Measurements from ENCODE around the gene DPY30.

Gene DPY30

GRCh38 chr2:31998731-31999383, 40.7 kb downstream of the DPY30 start:
- Histone ChIP-seq H3K36me3 (ENCODE audit: control insufficient read depth, low read length) (no peaks in the 10 kb centered on the region; the same call in 1 of the 2 replicates), H3K9me2 (replicated peaks; ENCODE audit: control insufficient read depth, low read length) (no peaks in the 10 kb centered on the region), H3K9me3 (ENCODE audit: control insufficient read depth, insufficient read depth, low read length) (no peaks in the 10 kb centered on the region), H3K27ac (ENCODE audit: low read depth, low read length) (no peak overlapping the region), H3K4me2 (ENCODE audit: low read length) (0 out of 2 replicates have a peak overlapping the region, but pooled peaks have one; percentile 9), H4K20me1 (ENCODE audit: control insufficient read depth, insufficient read depth, low read depth, low read length) (peaks cover 25% of the 10 kb centered on the region; the same call in 1 of the 2 replicates), H3F3A (ENCODE audit: control insufficient read depth, insufficient read depth) (0 out of 2 replicates have a peak, but pooled peaks cover 5% of the 10 kb centered on the region), H3K4me3 (ENCODE audit: low read length) (no peak overlapping the region), H3K4me1 (ENCODE audit: control insufficient read depth, low read length) (peaks cover 32% of the 10 kb centered on the region), H3K27me3 (ENCODE audit: control insufficient read depth, low read length) (no peaks in the 10 kb centered on the region), H3K79me2 (ENCODE audit: control insufficient read depth, low read length) (peaks cover 97% of the 10 kb centered on the region)
- TF ChIP-seq CTCF (IDR thresholded peaks at IDR 0.05; ENCODE audit: low read depth, low read length, poor library complexity, severe bottlenecking) = no peak

DNA sequence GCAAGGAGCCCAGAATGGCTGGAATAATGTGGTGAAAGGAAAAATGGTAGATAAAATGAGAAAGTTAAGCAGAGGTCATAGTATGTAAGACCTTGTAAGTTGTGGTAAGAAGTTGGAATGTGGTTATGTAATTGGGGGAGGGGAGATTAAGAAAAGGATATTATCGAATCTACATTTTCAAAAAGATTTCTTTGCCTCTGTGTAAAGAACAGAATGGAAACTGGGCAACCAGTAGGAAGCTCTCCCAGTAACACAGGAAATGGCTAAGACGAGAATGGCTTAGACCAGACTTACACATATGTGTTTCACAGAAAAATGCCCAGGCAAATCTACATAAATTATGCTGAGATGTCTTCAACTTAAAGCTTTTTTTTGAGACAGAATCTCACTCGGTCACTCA, 42.0 kb downstream of the DPY30 start:
- no peaks in the 10 kb centered on the region for H3K9me2 ChIP-seq (replicated peaks; ENCODE audit: control insufficient read depth, low read length)
- H3K27me3 ChIP-seq (ENCODE audit: control insufficient read depth, low read length) = no peaks in the 10 kb centered on the region
- H4K20me1 ChIP-seq (ENCODE audit: control insufficient read depth, insufficient read depth, low read depth, low read length) = peaks cover 19% of the 10 kb centered on the region; the same call in 1 of the 2 replicates
- no peaks in the 10 kb centered on the region for H3K9me3 ChIP-seq (ENCODE audit: control insufficient read depth, insufficient read depth, low read length)
- TF ChIP-seq CTCF (IDR thresholded peaks at IDR 0.05; ENCODE audit: low read depth, low read length, poor library complexity, severe bottlenecking) = no peak
- peaks cover 97% of the 10 kb centered on the region for H3K79me2 ChIP-seq (ENCODE audit: control insufficient read depth, low read length)
- no peaks in the 10 kb centered on the region; the same call in 1 of the 2 replicates for H3K36me3 ChIP-seq (ENCODE audit: control insufficient read depth, low read length)
- H3K4me1 ChIP-seq (ENCODE audit: control insufficient read depth, low read length) = peaks cover 32% of the 10 kb centered on the region
- H3K27ac ChIP-seq (ENCODE audit: low read depth, low read length) = no peak overlapping the region
- no peak overlapping the region for H3K4me2 ChIP-seq (ENCODE audit: low read length)
- 0 out of 2 replicates have a peak, but pooled peaks cover 5% of the 10 kb centered on the region for H3F3A ChIP-seq (ENCODE audit: control insufficient read depth, insufficient read depth)
- H3K4me3 ChIP-seq (ENCODE audit: low read length) = no peak overlapping the region

DNA sequence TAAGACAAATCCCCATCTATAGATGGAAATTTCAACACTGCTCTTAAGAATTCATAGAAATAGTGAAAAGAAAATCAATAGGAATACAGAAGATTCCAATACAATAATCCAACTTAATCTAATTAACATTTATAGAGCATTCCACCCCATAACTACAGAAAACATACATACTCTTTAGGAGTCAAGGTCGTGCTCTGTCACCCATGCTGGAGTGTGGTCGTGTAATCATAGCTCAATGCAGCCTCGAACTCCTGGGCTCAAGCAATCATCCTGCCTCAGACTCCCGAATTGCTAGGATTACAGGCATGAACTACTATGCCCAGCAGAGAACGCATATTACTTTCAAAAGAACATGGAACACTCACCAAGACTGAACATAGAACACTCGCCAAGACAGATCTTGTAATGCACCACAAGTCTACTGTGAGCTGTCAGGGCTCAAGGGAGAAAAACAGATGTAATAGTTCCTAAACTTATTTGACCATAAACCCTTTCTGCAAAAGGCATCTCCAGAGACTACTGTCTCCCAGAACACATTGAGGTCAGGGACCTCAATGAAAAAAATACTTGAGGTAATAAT, 42.9 kb downstream of the DPY30 start:
- Histone ChIP-seq H3K79me2 (ENCODE audit: control insufficient read depth, low read length) (peaks cover 100% of the 10 kb centered on the region), H3K4me1 (ENCODE audit: control insufficient read depth, low read length) (peaks cover 32% of the 10 kb centered on the region), H3F3A (ENCODE audit: control insufficient read depth, insufficient read depth) (0 out of 2 replicates have a peak, but pooled peaks cover 7% of the 10 kb centered on the region), H3K36me3 (ENCODE audit: control insufficient read depth, low read length) (no peaks in the 10 kb centered on the region; the same call in 1 of the 2 replicates), H4K20me1 (ENCODE audit: control insufficient read depth, insufficient read depth, low read depth, low read length) (peaks cover 19% of the 10 kb centered on the region; the same call in 1 of the 2 replicates), H3K9me3 (ENCODE audit: control insufficient read depth, insufficient read depth, low read length) (no peaks in the 10 kb centered on the region), H3K4me2 (ENCODE audit: low read length) (no peak overlapping the region), H3K4me3 (ENCODE audit: low read length) (no peak overlapping the region), H3K27me3 (ENCODE audit: control insufficient read depth, low read length) (no peaks in the 10 kb centered on the region), H3K27ac (ENCODE audit: low read depth, low read length) (no peak overlapping the region), H3K9me2 (replicated peaks; ENCODE audit: control insufficient read depth, low read length) (no peaks in the 10 kb centered on the region)
- TF ChIP-seq CTCF (IDR thresholded peaks at IDR 0.05; ENCODE audit: low read depth, low read length, poor library complexity, severe bottlenecking) = no peak
- TF ChIP-seq EZH2phosphoT487 (IDR thresholded peaks at IDR 0.05; ENCODE audit: borderline replicate concordance, low read length) = no peak

Measured in DOHH2 (cell line).